ENCODE measurements around the gene DOK4.

- TF ChIP-seq, protein P1, sequence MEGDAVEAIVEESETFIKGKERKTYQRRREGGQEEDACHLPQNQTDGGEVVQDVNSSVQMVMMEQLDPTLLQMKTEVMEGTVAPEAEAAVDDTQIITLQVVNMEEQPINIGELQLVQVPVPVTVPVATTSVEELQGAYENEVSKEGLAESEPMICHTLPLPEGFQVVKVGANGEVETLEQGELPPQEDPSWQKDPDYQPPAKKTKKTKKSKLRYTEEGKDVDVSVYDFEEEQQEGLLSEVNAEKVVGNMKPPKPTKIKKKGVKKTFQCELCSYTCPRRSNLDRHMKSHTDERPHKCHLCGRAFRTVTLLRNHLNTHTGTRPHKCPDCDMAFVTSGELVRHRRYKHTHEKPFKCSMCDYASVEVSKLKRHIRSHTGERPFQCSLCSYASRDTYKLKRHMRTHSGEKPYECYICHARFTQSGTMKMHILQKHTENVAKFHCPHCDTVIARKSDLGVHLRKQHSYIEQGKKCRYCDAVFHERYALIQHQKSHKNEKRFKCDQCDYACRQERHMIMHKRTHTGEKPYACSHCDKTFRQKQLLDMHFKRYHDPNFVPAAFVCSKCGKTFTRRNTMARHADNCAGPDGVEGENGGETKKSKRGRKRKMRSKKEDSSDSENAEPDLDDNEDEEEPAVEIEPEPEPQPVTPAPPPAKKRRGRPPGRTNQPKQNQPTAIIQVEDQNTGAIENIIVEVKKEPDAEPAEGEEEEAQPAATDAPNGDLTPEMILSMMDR (IDR thresholded peaks at IDR 0.05) = no peak
- TF ChIP-seq POLR2A (IDR thresholded peaks at IDR 0.05) = no peak
- TF ChIP-seq POLR2AphosphoS5 (IDR thresholded peaks at IDR 0.05) = no peak
- no peak for TF ChIP-seq EP300 (IDR thresholded peaks at IDR 0.05)
Observed at GRCh38 chr16:57470711-57471110, 15.6 kb downstream of the DOK4 start.
